Measurements from ENCODE around the gene PPP1R12B.
"Not testable (repeated sequence)": the region's sequence is repeated elsewhere in the genome, so short reads cannot be mapped to it uniquely, and the experiment has no call there.

PPP1R12B gene

DNA sequence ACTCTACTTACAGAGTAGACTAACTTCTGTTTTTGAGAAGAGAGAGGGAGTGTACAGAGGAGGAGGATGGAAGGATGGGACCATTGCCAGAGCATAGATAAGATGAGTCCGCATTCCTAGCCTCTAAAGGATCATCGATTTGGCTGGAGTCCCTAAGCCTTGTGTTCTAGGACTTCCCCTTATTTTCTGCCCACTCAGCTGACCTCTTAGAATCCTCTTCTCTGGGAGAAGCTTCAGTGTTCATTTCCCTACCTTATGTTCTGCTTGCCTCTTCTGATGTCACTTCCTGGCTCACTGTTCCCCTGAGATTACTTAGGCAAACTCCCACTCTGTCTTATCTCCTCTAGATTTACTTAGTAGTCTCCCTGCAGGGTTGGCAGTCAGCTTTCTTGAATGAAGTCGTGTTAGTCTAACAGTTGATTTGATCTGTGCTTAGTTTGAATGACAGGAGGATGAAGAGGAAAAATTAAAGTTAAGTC lies 205.1 kb downstream of the PPP1R12B start:
- in situ Hi-C loops (cut with MboI; ENCODE audit: low sequenced_read_pairs): no loop called here

GRCh38 chr1:202554619-202555018 lies 206.1 kb downstream of the PPP1R12B start:
- in situ Hi-C loops (cut with MboI; ENCODE audit: low sequenced_read_pairs): not testable (repeated sequence)

GRCh38 chr1:202556037-202556436 lies 207.5 kb downstream of the PPP1R12B start:
- in situ Hi-C loops (cut with MboI; ENCODE audit: low sequenced_read_pairs): not testable (repeated sequence)

DNA sequence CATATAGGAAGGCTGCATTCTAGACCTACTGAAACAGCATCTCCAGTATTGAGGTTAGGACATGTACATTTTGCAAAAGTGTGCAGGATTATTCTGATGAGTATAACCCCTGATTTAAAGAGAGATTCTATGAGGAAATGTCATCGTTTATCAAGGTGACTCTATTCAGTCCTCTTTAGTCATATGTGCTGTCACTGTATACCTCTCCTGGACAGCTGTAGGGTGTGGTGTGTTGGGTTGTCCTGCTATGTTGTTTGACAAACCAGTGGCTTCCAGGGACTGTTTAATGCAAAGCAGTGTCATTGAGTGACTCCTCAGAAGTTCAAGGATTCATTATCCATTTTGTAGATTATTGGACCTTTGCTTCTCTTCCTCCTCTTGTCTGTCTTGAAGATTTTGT lies 209.2 kb downstream of the PPP1R12B start:
- in situ Hi-C loops (cut with MboI; ENCODE audit: low sequenced_read_pairs): not testable (repeated sequence)

DNA sequence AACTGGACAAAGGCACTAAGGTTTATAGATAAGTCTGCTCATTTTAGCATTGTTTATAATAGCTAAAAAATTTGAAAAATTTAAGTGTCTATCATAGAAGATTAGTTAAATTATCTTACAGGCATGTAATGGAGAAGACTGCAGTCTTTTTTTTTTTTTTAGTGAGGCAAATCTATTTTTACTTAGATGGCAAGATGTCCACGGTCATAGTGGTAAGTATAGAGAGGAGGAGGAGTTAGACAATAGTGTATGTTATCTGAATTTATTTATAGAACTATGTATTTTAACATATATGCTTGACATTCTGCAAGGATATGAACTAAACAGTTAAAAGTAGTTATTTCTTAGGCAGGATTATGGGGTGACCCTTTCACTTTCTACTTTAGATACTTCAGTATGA lies 212.7 kb downstream of the PPP1R12B start:
- in situ Hi-C loops (cut with MboI; ENCODE audit: low sequenced_read_pairs): no loop called here

GRCh38 chr1:202561726-202562443 lies 213.4 kb downstream of the PPP1R12B start:
- in situ Hi-C loops (cut with MboI; ENCODE audit: low sequenced_read_pairs): no loop called here

DNA sequence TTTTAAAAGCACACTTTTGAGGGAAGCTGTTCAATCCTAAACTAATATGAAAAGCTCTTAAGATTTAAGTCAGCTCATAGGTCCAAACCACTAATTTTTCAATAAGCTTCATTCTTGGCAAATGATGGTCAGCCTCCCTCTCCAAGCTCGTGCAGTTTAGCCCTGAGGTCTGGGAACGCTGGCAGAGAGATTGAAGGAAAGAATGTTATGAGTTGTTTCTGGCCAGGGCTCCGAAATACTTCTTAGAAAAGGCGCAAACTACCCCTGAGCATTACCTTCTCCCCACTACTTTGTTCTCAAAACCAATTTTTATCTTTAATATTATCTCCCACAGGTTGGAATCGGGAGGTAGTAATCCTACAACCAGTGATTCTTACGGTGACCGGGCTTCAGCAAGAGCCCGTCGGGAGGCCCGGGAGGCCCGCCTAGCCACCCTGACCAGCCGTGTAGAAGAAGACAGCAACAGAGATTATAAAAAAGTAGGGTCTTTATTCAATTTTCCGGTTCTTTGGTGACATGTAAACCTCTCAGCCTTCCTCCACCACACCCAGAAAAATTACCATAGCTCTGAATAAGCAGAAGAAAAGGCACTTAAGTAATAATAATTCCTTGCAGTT lies 214.1 kb downstream of the PPP1R12B start:
- in situ Hi-C loops (cut with MboI; ENCODE audit: low sequenced_read_pairs): no loop called here

DNA sequence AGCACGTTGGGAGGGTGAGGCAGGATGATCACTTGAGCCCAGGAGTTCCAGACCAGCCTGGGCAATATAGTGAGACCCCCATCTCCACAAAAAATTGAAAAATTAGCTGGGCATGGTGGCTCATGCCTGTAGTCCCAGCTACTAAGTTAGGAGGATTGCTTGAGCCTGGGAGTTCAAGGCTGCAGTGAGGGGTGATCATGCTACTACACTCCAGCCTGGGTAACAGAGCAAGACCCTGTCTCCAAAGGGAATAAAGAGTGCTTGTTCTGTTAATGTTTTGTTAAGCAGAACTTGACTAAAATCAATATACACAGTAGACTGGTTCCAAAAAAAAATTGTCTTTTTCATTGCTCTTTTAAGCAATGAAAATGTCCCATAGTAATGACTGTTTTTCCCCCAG lies 215.3 kb downstream of the PPP1R12B start:
- in situ Hi-C loops (cut with MboI; ENCODE audit: low sequenced_read_pairs): no loop called here

- in situ Hi-C loops (cut with MboI; ENCODE audit: low sequenced_read_pairs): no loop called here
Measured at GRCh38 chr1:202564958-202565495, 216.5 kb downstream of the PPP1R12B start.

DNA sequence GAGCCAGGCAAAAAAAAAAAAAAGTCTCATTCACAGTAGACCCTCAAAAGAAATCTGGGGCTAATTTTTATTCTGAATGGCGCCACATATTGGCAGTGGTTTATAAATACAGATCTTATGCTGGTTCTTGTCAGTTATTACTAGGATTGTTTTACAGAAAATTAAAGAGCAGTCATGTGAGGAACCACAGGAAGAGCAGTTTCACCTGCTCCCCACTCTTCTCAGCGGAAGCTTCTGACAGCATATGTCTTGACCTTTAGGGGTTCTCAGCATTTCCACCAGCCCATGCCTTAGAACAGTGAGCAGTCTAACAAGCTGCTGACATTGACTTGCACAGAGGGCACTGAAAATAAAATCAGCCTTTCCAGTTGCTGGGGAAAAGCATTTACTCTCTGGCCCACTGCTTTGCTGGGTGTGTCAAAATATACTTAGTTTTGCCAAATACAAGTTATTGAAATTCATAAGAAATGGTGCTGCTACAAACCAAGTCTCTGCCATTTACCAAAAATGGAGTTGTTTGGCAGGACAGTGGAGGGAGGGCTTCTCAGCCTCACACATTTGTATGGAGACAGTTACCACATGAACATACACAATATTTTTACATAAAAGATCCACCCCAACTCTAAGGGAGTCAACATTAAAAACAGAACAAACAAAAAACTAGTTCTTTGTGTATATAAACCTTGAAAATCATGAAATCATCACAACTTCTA lies 217.5 kb downstream of the PPP1R12B start:
- in situ Hi-C loops (cut with MboI; ENCODE audit: low sequenced_read_pairs): no loop called here

GRCh38 chr1:202567738-202568137 lies 219.2 kb downstream of the PPP1R12B start:
- in situ Hi-C loops (cut with MboI; ENCODE audit: low sequenced_read_pairs): no loop called here

- in situ Hi-C loops (cut with MboI; ENCODE audit: low sequenced_read_pairs): no loop called here
Measured at GRCh38 chr1:202568410-202568809, 219.9 kb downstream of the PPP1R12B start.

GRCh38 chr1:202568826-202569225 lies 220.3 kb downstream of the PPP1R12B start:
- in situ Hi-C loops (cut with MboI; ENCODE audit: low sequenced_read_pairs): no loop called here

- in situ Hi-C loops (cut with MboI; ENCODE audit: low sequenced_read_pairs): no loop called here
Measured at GRCh38 chr1:202569393-202570322, 221.2 kb downstream of the PPP1R12B start.

DNA sequence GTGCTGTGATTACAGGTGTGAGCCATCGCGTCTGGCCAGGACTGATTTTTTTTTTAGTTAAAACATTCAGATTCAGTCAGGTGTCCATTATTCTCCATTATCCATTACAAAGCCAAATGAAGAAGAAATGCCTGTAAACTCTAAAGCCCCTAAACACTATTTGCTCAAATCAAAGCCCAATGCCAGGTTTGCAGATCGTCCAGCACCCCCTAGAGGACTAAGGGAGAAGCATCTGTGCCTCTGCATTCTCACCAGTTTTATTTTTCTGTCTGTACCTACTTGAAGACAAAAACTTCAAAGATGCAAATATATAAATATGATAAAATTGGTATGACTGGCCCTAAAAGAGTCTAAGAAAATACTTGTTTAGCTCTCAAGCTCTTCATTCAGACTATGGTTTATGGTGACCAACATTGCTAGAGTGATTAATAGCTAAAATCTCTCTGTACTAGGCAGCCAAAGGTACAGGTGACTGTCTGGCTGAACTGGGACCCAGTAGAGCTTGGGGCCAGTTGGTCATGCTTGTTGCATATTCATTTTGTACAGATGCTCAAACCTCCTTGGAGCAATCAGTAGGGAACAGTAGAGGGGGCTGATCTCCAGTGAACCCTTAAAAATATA lies 223.3 kb downstream of the PPP1R12B start:
- in situ Hi-C loops (cut with MboI; ENCODE audit: low sequenced_read_pairs): no loop called here

DNA sequence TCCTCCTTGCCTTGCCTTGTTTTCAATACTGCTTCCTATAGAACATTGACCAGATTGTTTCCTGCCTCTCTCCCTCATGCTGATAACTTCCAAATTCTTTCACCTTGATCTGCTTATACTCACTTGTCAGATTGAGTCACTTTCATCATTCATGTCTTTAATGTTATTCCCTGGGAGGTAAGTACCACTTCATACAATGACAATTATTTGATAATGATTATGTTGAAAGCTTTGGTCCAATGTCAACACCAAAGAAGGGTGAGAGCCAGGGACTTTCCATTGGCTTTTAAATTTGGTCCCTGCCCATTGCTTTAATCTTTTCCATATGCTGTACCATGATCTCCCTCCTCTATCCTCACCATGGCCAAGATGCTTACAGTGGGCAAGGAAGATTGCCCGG lies 224.4 kb downstream of the PPP1R12B start:
- in situ Hi-C loops (cut with MboI; ENCODE audit: low sequenced_read_pairs): no loop called here

DNA sequence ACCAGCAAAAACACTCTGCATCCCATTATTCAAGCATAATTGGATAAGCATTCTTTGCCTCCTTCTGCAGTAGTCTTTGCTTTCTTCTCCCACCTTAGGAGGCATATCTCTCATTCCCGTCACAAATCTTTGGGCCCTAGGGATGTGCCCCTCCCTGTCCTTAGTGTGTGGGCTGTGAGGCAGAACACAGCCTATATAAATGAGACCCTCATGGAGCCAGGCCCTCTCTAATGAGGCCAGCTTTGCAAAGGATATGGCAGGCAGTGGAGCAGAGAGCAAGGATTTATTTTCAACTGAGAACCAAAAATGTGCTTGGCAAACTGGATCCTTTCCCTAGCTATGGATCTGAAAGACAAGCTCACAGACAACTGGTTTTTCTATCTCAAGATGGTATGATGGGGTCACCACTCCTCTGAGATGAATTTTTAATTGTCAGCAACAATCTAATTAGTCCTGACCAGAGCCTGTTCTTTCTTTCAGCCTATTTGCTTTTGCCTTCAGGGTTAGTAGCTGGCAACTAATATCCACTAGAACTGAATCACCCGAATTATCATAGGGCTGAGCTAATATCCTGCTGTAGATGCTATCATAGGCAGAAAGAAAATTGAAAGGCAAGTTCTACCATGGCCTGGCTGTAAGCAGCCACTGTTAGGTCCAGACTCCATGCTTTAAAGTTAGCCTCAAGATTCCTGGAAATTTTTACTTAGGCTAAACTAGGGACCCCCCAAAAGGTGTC lies 227.6 kb downstream of the PPP1R12B start:
- in situ Hi-C loops (cut with MboI; ENCODE audit: low sequenced_read_pairs): no loop called here

DNA sequence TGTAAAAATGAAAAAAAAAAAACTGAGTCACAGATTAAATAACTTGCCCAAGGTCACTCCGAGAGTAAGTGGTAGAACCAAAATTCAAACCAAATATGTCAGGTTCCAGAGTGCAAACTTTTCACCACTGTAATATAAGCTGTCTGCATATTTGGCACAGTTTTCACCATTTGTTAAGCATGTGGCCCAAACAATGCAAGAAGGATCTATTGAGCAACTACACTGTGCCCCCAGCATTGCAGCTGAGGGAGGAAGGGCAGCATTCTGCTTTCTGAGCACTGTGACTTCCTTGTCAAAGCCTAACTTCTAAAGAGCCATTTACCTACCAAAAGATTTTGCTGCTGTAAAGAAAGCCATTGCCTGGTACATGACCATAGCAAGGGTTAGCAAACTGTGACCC lies 228.3 kb downstream of the PPP1R12B start:
- in situ Hi-C loops (cut with MboI; ENCODE audit: low sequenced_read_pairs): no loop called here

- in situ Hi-C loops (cut with MboI; ENCODE audit: low sequenced_read_pairs): no loop called here
Measured at GRCh38 chr1:202577381-202577780, 228.9 kb downstream of the PPP1R12B start.

Measured in HL-60/S4 treated with retinoic acid at 250 ng/mL for 4 days and 3 days (cell line).